Cardiac septum (tissue), 1 donor: ENCODE data around the gene RXFP1. TPM values are rescaled to one million over a fixed set of nuclear protein-coding genes. Genes with fewer than 3 reads are reported as not detected.
"Not testable (repeated sequence)": the region's sequence is repeated elsewhere in the genome, so short reads cannot be mapped to it uniquely, and the experiment has no call there.

Experiments used
- DNase-seq: peaks from one replicate; pipeline ENCODE4 v3.0.0-alpha.2; 2020; ENCODE audit warnings: low spot score
- intact Hi-C: fragments of 100-400 bp; cut with DNase I; formaldehyde crosslinking; loops from one replicate; pipeline ENCODE4 v1.14.0; 2022
- total RNA-seq: library from RNA; stranded (reverse); fragmentation: NEBNext Ultra II Directional; extraction: Animal tissue kit (Norgen Biotek cat#: 25700); gene quantifications from one replicate; pipeline ENCODE4 v1.2.1, GENCODE V29; 2021
- donor health status: DM: no; HTN: no; CAD: no.

Gene RXFP1
- total RNA-seq, 1 donor from 2014 or later: not detected

GRCh38 chr4:158604369-158604768, 82.7 kb downstream of the RXFP1 start:
- no peak for DNase-seq
- intact Hi-C loops: no loop called here

- intact Hi-C loops: no loop called here
These were observed 83.7 kb downstream of the RXFP1 start for GRCh38 chr4:158605393-158605792.

GRCh38 chr4:158606969-158607368, 85.3 kb downstream of the RXFP1 start:
- intact Hi-C loops: no loop called here
- DNase-seq: no peak

More at GRCh38 chr4:158605393-158605792, 83.7 kb downstream of the RXFP1 start:
- DNase-seq: no peak

GRCh38 chr4:158609116-158609515, 87.4 kb downstream of the RXFP1 start:
- no peak for DNase-seq
- intact Hi-C loops: no loop called here

GRCh38 chr4:158610790-158611189, 89.1 kb downstream of the RXFP1 start:
- DNase-seq: no peak
- intact Hi-C loops: no loop called here

- no peak for DNase-seq
- intact Hi-C loops: no loop called here
These were observed 91.4 kb downstream of the RXFP1 start for GRCh38 chr4:158613046-158613445.

GRCh38 chr4:158617956-158618355, 96.3 kb downstream of the RXFP1 start:
- intact Hi-C loops: no loop called here
- no peak for DNase-seq

GRCh38 chr4:158621729-158622128, 100.0 kb downstream of the RXFP1 start:
- intact Hi-C loops: loop anchor here (5.0 kb wide), 1 partner anchor 369 kb away; no protein-coding TSS in a partner anchor
- no peak for DNase-seq

GRCh38 chr4:158622251-158622650, 100.6 kb downstream of the RXFP1 start:
- DNase-seq: no peak
- intact Hi-C loops: loop anchor here (5.0 kb wide), 1 partner anchor 370 kb away; no protein-coding TSS in a partner anchor

GRCh38 chr4:158624889-158625478, 103.3 kb downstream of the RXFP1 start:
- DNase-seq: no peak
- intact Hi-C loops: loop anchor here (5.0 kb wide), 2 partner anchors 42 to 373 kb away; no protein-coding TSS in a partner anchor

GRCh38 chr4:158625544-158625943, 103.9 kb downstream of the RXFP1 start:
- DNase-seq: no peak
- intact Hi-C loops: loop anchor here (5.0 kb wide), 1 partner anchor 42 kb away; no protein-coding TSS in a partner anchor

GRCh38 chr4:158630893-158631292, 109.2 kb downstream of the RXFP1 start:
- intact Hi-C loops: loop anchor here (10.0 kb wide), 1 partner anchor 636 kb away; no protein-coding TSS in a partner anchor
- no peak for DNase-seq

GRCh38 chr4:158636619-158637018, 114.9 kb downstream of the RXFP1 start:
- intact Hi-C loops: loop anchor here (10.0 kb wide), 1 partner anchor 642 kb away; no protein-coding TSS in a partner anchor
- DNase-seq: no peak

- intact Hi-C loops: no loop called here
- no peak for DNase-seq
These were observed 122.7 kb downstream of the RXFP1 start for GRCh38 chr4:158644356-158644755.

- intact Hi-C loops: no loop called here
- no peak for DNase-seq
These were observed 123.1 kb downstream of the RXFP1 start for GRCh38 chr4:158644760-158645159.

GRCh38 chr4:158649111-158649680, 127.5 kb downstream of the RXFP1 start:
- no peak for DNase-seq
- intact Hi-C loops: no loop called here

- DNase-seq: no peak
- intact Hi-C loops: no loop called here
These were observed 131.2 kb downstream of the RXFP1 start for GRCh38 chr4:158652920-158653319.

GRCh38 chr4:158656439-158656838, 134.8 kb downstream of the RXFP1 start:
- no peak for DNase-seq
- intact Hi-C loops: no loop called here

GRCh38 chr4:158657291-158657690, 135.6 kb downstream of the RXFP1 start:
- intact Hi-C loops: no loop called here
- DNase-seq: no peak

- DNase-seq, intact Hi-C loops: not testable (repeated sequence)
These were observed 141.6 kb downstream of the RXFP1 start for GRCh38 chr4:158663255-158663654.
